CD8-positive, alpha-beta memory T cell (primary cell): Measurements from ENCODE around the gene MYD88. TPM values are rescaled to one million over a fixed set of nuclear protein-coding genes. Genes with fewer than 3 reads are reported as not detected.
A peak's percentile ranks its signal among the peaks of the same experiment; 100 is the strongest.

Source experiments
- CTCF ChIA-PET: fragments of 350-600 bp; sonication (Branson Sonifier 250); formaldehyde crosslinking; loops from one replicate; lab custom pipeline; 2021; ENCODE audit warnings: antibody characterized with exemption; lab: Charles Lee
- POLR2A ChIA-PET: fragments of 350-600 bp; sonication (Branson Sonifier 250); formaldehyde crosslinking; loops from one replicate; lab custom pipeline; 2021; ENCODE audit warnings: antibody characterized with exemption; lab: Charles Lee
- DNase-seq, 5 donors: peaks; one replicate each; pipeline versions ENCODE4 v3.0.0 to v3.0.0-alpha.2; 2020 to 2022; ENCODE audit warnings: mixed read lengths in 1 of 5
- H3K27ac ChIP-seq: one replicate; pipeline ENCODE4 v1.7.0; 2013; ENCODE audit warnings: low read depth, mild to moderate bottlenecking, low read length, moderate library complexity
- H3K27me3 ChIP-seq: 2 replicates; pipeline ENCODE4 v1.7.0; 2013; ENCODE audit warnings: low read length, mild to moderate bottlenecking; ENCODE audit not compliant: insufficient read depth, poor library complexity, severe bottlenecking
- H3K36me3 ChIP-seq: 2 replicates; pipeline ENCODE4 v1.7.0; 2013; ENCODE audit warnings: mild to moderate bottlenecking, low read length, moderate library complexity; ENCODE audit not compliant: insufficient read depth
- H3K4me1 ChIP-seq: 2 replicates; pipeline ENCODE4 v1.7.0; 2013; ENCODE audit warnings: mild to moderate bottlenecking, low read length, moderate library complexity; ENCODE audit not compliant: insufficient read depth
- H3K4me3 ChIP-seq: 2 replicates; pipeline ENCODE4 v1.7.0; 2013; ENCODE audit warnings: mild to moderate bottlenecking, low read length
- H3K9me3 ChIP-seq: 2 replicates; pipeline ENCODE4 v1.7.0; 2013; ENCODE audit warnings: mild to moderate bottlenecking, low read length
- H3K27ac Mint-ChIP-seq, 8 donors: one replicate each; pipeline ENCODE4 v1.8.0; 2020 to 2021; ENCODE audit warnings: mixed read lengths in 8 of 8, mild to moderate bottlenecking in 6 of 8, inconsistent platforms in 3 of 8, moderate library complexity in 3 of 8
- H3K27me3 Mint-ChIP-seq, 2 donors: one replicate each; pipeline ENCODE4 v1.8.0; 2020 to 2021; ENCODE audit warnings: mixed read lengths in 2 of 2, mild to moderate bottlenecking in 1 of 2, moderate library complexity in 1 of 2
- H3K36me3 Mint-ChIP-seq, 3 donors: one replicate each; pipeline ENCODE4 v1.8.0; 2020 to 2021; ENCODE audit warnings: mixed read lengths in 3 of 3, inconsistent platforms in 1 of 3, mild to moderate bottlenecking in 1 of 3
- H3K4me1 Mint-ChIP-seq, 3 donors: one replicate each; pipeline ENCODE4 v1.8.0; 2020 to 2021; ENCODE audit warnings: mixed read lengths in 3 of 3, inconsistent platforms in 1 of 3, mild to moderate bottlenecking in 1 of 3
- H3K4me3 Mint-ChIP-seq, 7 donors: one replicate each; pipeline ENCODE4 v1.8.0; 2020 to 2021; ENCODE audit warnings: mixed read lengths in 7 of 7, mild to moderate bottlenecking in 6 of 7, moderate library complexity in 4 of 7, inconsistent platforms in 2 of 7
- H3K9me3 Mint-ChIP-seq, 5 donors: one replicate each; pipeline ENCODE4 v1.8.0; 2020 to 2022; ENCODE audit warnings: mixed read lengths in 5 of 5, mild to moderate bottlenecking in 3 of 5, moderate library complexity in 2 of 5, inconsistent platforms in 1 of 5
- polyA plus RNA-seq: library from polyadenylated mRNA; unstranded; fragments of 300-500 nt; fragmentation: Illumina TruSeq; gene quantifications from one replicate; pipeline ENCODE4 v1.2.3, GENCODE V29; 2021
- total RNA-seq, 2 experiments: library from RNA; stranded (reverse); gene quantifications; one replicate each; pipeline ENCODE4 v1.2.3, GENCODE V29; 2021

The MYD88 gene
- total and polyA plus RNA-seq, 3 experiments from 2014 or later = 32.9 to 108 (median 35.9) TPM

GRCh38 chr3:38119248-38119544 is 19.3 kb upstream of the MYD88 start:
- Histone ChIP-seq H3K9me3 (no peaks in the 10 kb centered on the region), H3K4me3 (no peak overlapping the region), H3K4me1 (no peaks in the 10 kb centered on the region), H3K27me3 (no peaks in the 10 kb centered on the region), H3K36me3 (peaks cover 10% of the 10 kb centered on the region), H3K27ac (no peak overlapping the region)
- DNase-seq = no peak
- H3K27me3 Mint-ChIP-seq = no peaks in the 10 kb centered on the region
- ChIA-PET POLR2A (no interaction called here), CTCF (interaction anchor here (1.0 to 5.6 kb wide), 6 partner anchors 18 to 361 kb away, joined by 3 to 31 read pairs (median 10); partner anchors contain the start of genes ACAA1 and XYLB)
- peaks cover 5 to 11% (median 5%) of the 10 kb centered on the region in 3 donors for H3K4me1 Mint-ChIP-seq
- peaks cover 0 to 46% (median 5%) of the 10 kb centered on the region in 3 donors for H3K36me3 Mint-ChIP-seq
- no peak overlapping the region for H3K4me3 Mint-ChIP-seq
- H3K27ac Mint-ChIP-seq = peak overlapping the region in 5 of 8 donors; percentile 35 to 97 (median 66)
- H3K9me3 Mint-ChIP-seq = no peaks in the 10 kb centered on the region

- no peak overlapping the region for H3K4me3 ChIP-seq
- Mint-ChIP-seq H3K4me3 (no peak overlapping the region), H3K36me3 (peaks cover 0 to 55% (median 8%) of the 10 kb centered on the region in 3 donors), H3K9me3 (no peaks in the 10 kb centered on the region), H3K27ac (peak overlapping the region in 4 of 8 donors; percentile 15 to 83 (median 54)), H3K27me3 (no peaks in the 10 kb centered on the region), H3K4me1 (peaks cover 5 to 17% (median 5%) of the 10 kb centered on the region in 3 donors)
- H3K36me3 ChIP-seq = peaks cover 12% of the 10 kb centered on the region
- ChIA-PET CTCF (interaction anchor here (1.0 to 5.6 kb wide), 5 partner anchors 11 to 360 kb away, joined by 3 to 31 read pairs (median 4); partner anchors contain the start of gene XYLB), POLR2A (no interaction called here)
- DNase-seq = no peak
- no peaks in the 10 kb centered on the region for H3K27me3 ChIP-seq
- no peak overlapping the region for H3K27ac ChIP-seq
- H3K4me1 ChIP-seq = no peaks in the 10 kb centered on the region
- no peaks in the 10 kb centered on the region for H3K9me3 ChIP-seq
Observed at GRCh38 chr3:38119821-38120692, 18.4 kb upstream of the MYD88 start.

- Mint-ChIP-seq H3K27ac (peak overlapping the region in 2 of 8 donors; percentile 45 to 54), H3K4me1 (peaks cover 5 to 17% (median 5%) of the 10 kb centered on the region in 3 donors), H3K36me3 (peaks cover 0 to 63% (median 8%) of the 10 kb centered on the region in 3 donors), H3K4me3 (no peak overlapping the region), H3K9me3 (no peaks in the 10 kb centered on the region), H3K27me3 (no peaks in the 10 kb centered on the region)
- no peak overlapping the region for H3K27ac ChIP-seq
- ChIA-PET CTCF (interaction anchor here (1.0 to 5.6 kb wide), 3 partner anchors 10 to 359 kb away, joined by 3 to 31 read pairs (median 22); no protein-coding TSS in a partner anchor), POLR2A (no interaction called here)
- H3K9me3 ChIP-seq = no peaks in the 10 kb centered on the region
- H3K27me3 ChIP-seq = no peaks in the 10 kb centered on the region
- peaks cover 20% of the 10 kb centered on the region for H3K36me3 ChIP-seq
- DNase-seq = no peak
- no peaks in the 10 kb centered on the region for H3K4me1 ChIP-seq
- H3K4me3 ChIP-seq = no peak overlapping the region
Observed at GRCh38 chr3:38120693-38121450, 17.6 kb upstream of the MYD88 start.

GRCh38 chr3:38121451-38121831 is 17.0 kb upstream of the MYD88 start:
- ChIA-PET POLR2A (no interaction called here), CTCF (interaction anchor here (5.0 kb wide), 1 partner anchor 358 kb away, joined by 22 read pairs; no protein-coding TSS in a partner anchor)
- Mint-ChIP-seq H3K36me3 (peaks cover 0 to 69% (median 8%) of the 10 kb centered on the region in 3 donors), H3K4me1 (peaks cover 5 to 17% (median 5%) of the 10 kb centered on the region in 3 donors), H3K27ac (no peak overlapping the region), H3K27me3 (no peaks in the 10 kb centered on the region), H3K9me3 (no peaks in the 10 kb centered on the region), H3K4me3 (no peak overlapping the region)
- Histone ChIP-seq H3K36me3 (peaks cover 26% of the 10 kb centered on the region), H3K4me1 (no peaks in the 10 kb centered on the region), H3K9me3 (no peaks in the 10 kb centered on the region), H3K4me3 (no peak overlapping the region), H3K27me3 (no peaks in the 10 kb centered on the region), H3K27ac (no peak overlapping the region)
- no peak for DNase-seq

GRCh38 chr3:38121832-38122461 is 16.5 kb upstream of the MYD88 start:
- Histone ChIP-seq H3K36me3 (peaks cover 30% of the 10 kb centered on the region), H3K4me3 (no peak overlapping the region), H3K9me3 (no peaks in the 10 kb centered on the region), H3K4me1 (no peaks in the 10 kb centered on the region), H3K27me3 (no peaks in the 10 kb centered on the region), H3K27ac (no peak overlapping the region)
- POLR2A ChIA-PET = no interaction called here
- no peaks in the 10 kb centered on the region for H3K9me3 Mint-ChIP-seq
- H3K27ac Mint-ChIP-seq = no peak overlapping the region
- H3K4me3 Mint-ChIP-seq = no peak overlapping the region
- no peaks in the 10 kb centered on the region for H3K27me3 Mint-ChIP-seq
- CTCF ChIA-PET = no interaction called here
- peaks cover 5 to 17% (median 5%) of the 10 kb centered on the region in 3 donors for H3K4me1 Mint-ChIP-seq
- DNase-seq = no peak
- H3K36me3 Mint-ChIP-seq = peaks cover 0 to 74% (median 8%) of the 10 kb centered on the region in 3 donors

- DNase-seq = no peak
- Mint-ChIP-seq H3K27ac (peak overlapping the region in 1 of 8 donors; percentile 50), H3K36me3 (peaks cover 0 to 82% (median 10%) of the 10 kb centered on the region in 3 donors), H3K27me3 (no peaks in the 10 kb centered on the region), H3K4me3 (no peak overlapping the region), H3K9me3 (no peaks in the 10 kb centered on the region), H3K4me1 (peaks cover 5 to 17% (median 5%) of the 10 kb centered on the region in 3 donors)
- no peak overlapping the region for H3K4me3 ChIP-seq
- H3K36me3 ChIP-seq = peaks cover 36% of the 10 kb centered on the region
- ChIA-PET POLR2A (no interaction called here), CTCF (no interaction called here)
- no peaks in the 10 kb centered on the region for H3K4me1 ChIP-seq
- no peaks in the 10 kb centered on the region for H3K27me3 ChIP-seq
- H3K27ac ChIP-seq = no peak overlapping the region
- H3K9me3 ChIP-seq = no peaks in the 10 kb centered on the region
Observed at GRCh38 chr3:38122712-38123290, 15.7 kb upstream of the MYD88 start.

- Histone ChIP-seq H3K4me1 (no peaks in the 10 kb centered on the region), H3K9me3 (no peaks in the 10 kb centered on the region), H3K36me3 (peaks cover 48% of the 10 kb centered on the region), H3K27me3 (no peaks in the 10 kb centered on the region), H3K4me3 (no peak overlapping the region), H3K27ac (no peak overlapping the region)
- ChIA-PET CTCF (no interaction called here), POLR2A (no interaction called here)
- Mint-ChIP-seq H3K27me3 (no peaks in the 10 kb centered on the region), H3K4me1 (peaks cover 0 to 8% (median 3%) of the 10 kb centered on the region in 3 donors), H3K4me3 (no peak overlapping the region), H3K27ac (peak overlapping the region in 3 of 8 donors; percentile 69 to 85 (median 71)), H3K9me3 (no peaks in the 10 kb centered on the region), H3K36me3 (peaks cover 0 to 90% (median 10%) of the 10 kb centered on the region in 3 donors)
- DNase-seq = no peak
Observed at GRCh38 chr3:38124324-38125122, 13.9 kb upstream of the MYD88 start.
